Body of pancreas (tissue), 4 donors: ENCODE data around the gene RBMS1.
"Not testable (repeated sequence)": the region's sequence is repeated elsewhere in the genome, so short reads cannot be mapped to it uniquely, and the experiment has no call there.

Source experiments
- CTCF ChIP-seq, 7 experiments: fragments of 450-650 bp in 4 of 7; fragments of 200-600 bp in 3 of 7; sonication (generic) in 3 of 7; IDR thresholded peaks; one replicate each; pipeline ENCODE4 v1.5.1; 2016 to 2019; ENCODE audit warnings: antibody characterized with exemption in 7 of 7
- POLR2A ChIP-seq, 3 donors: fragments of 450-650 bp; IDR thresholded peaks; one replicate each; pipeline ENCODE4 v1.6.1; 2016; ENCODE audit warnings: antibody characterized with exemption in 3 of 3, mild to moderate bottlenecking in 2 of 3

GRCh38 chr2:160448821-160449220 is 44.8 kb downstream of the RBMS1 start:
- TF ChIP-seq CTCF, POLR2A (IDR thresholded peaks at IDR 0.05): not testable (repeated sequence)
